A549 (cell line): ENCODE results near the gene P2RX6. TPM values are rescaled to one million over a fixed set of nuclear protein-coding genes. Genes with fewer than 3 reads are reported as not detected.

ENCODE experiments used
- ATAC-seq, 2 experiments: fragments of 200-7000 bp in 1 of 2; fragments of >200 bp in 1 of 2; cut with Nextera tagmentation in 1 of 2; cut with Tn5 transposase in 1 of 2; 3 replicates each; pipeline versions ENCODE4 v1.8.0 to v1.9.1; 2018 to 2020; ENCODE audit warnings: mild to moderate bottlenecking in 1 of 2, moderate library complexity in 1 of 2
- CTCF ChIA-PET: fragments of 300-600 bp; sonication (Branson Sonifier 250); formaldehyde crosslinking; extraction: SDS; loops from one replicate; lab custom pipeline; 2021; ENCODE audit warnings: antibody characterized with exemption, inconsistent platforms; lab: Yijun Ruan, JAX
- POLR2A ChIA-PET: fragments of 350-600 bp; formaldehyde crosslinking; extraction: SDS; loops from one replicate; lab custom pipeline; 2021; ENCODE audit warnings: antibody characterized with exemption, inconsistent platforms; lab: Yijun Ruan, JAX
- DNase-seq, 2 experiments: peaks; one replicate each; pipeline versions ENCODE4 v3.0.0 to v3.0.0-alpha.2; 2011 to 2016; ENCODE audit warnings: low read depth in 1 of 2, low spot score in 1 of 2
- FAIRE-seq: peaks from 2 replicates; lab custom pipeline; 2011; peaks lifted over from hg19 to GRCh38; lab: Jason Lieb, UNC
- H3K27ac ChIP-seq, 2 experiments: fragments of >200 bp; sonication (Bioruptor Twin); formaldehyde crosslinking; 3 replicates each; pipeline ENCODE4 v1.5.1; 2016 to 2017
- H3K4me1 ChIP-seq: fragments of >200 bp; sonication (Bioruptor Twin); formaldehyde crosslinking; 3 replicates; pipeline ENCODE4 v1.6.1; 2016
- H3K4me2 ChIP-seq: fragments of >200 bp; sonication (Bioruptor Twin); formaldehyde crosslinking; 3 replicates; pipeline ENCODE4 v1.6.1; 2016
- H3K4me3 ChIP-seq: fragments of >200 bp; sonication (Bioruptor Twin); formaldehyde crosslinking; 3 replicates; pipeline ENCODE4 v1.5.1; 2016
- H3K9me3 ChIP-seq: fragments of >200 bp; sonication (Bioruptor Twin); formaldehyde crosslinking; 3 replicates; pipeline ENCODE4 v1.6.1; 2016
- CHD4 ChIP-seq: fragments of 200-600 bp; sonication (generic); IDR thresholded peaks from 2 replicates; pipeline ENCODE4 v1.6.1; 2016; ENCODE audit warnings: antibody characterized with exemption, mild to moderate bottlenecking, borderline replicate concordance
- EHF ChIP-seq: fragments of 250-450 bp; sonication (Bioruptor Pico); IDR thresholded peaks from 2 replicates; pipeline ENCODE4 v1.5.0; 2020; ENCODE audit warnings: mild to moderate bottlenecking
- FOXS1 ChIP-seq: fragments of 250-450 bp; sonication (Bioruptor Pico); IDR thresholded peaks from 2 replicates; pipeline ENCODE4 v1.5.0; 2020; ENCODE audit warnings: mild to moderate bottlenecking, moderate library complexity
- GATA3 ChIP-seq: IDR thresholded peaks from 2 replicates; pipeline ENCODE4 v1.6.1; 2012; ENCODE audit warnings: borderline replicate concordance
- KDM5A ChIP-seq: fragments of 200-600 bp; sonication (generic); IDR thresholded peaks from 2 replicates; pipeline ENCODE4 v1.6.1; 2016; ENCODE audit warnings: antibody characterized with exemption, mild to moderate bottlenecking
- MAFK ChIP-seq: fragments of 450-650 bp; IDR thresholded peaks from 2 replicates; pipeline ENCODE4 v1.6.1; 2014; ENCODE audit not compliant: partially characterized antibody
- PHF8 ChIP-seq: fragments of 200-600 bp; sonication (generic); IDR thresholded peaks from 2 replicates; pipeline ENCODE4 v1.6.1; 2016; ENCODE audit warnings: low read depth, mild to moderate bottlenecking, antibody characterized with exemption, moderate library complexity, borderline replicate concordance
- POLR2A ChIP-seq: IDR thresholded peaks from 2 replicates; pipeline ENCODE4 v1.6.1; 2012; ENCODE audit warnings: mild to moderate bottlenecking, low read length
- POLR2AphosphoS2 ChIP-seq: conservative IDR thresholded peaks from 2 replicates; pipeline ENCODE4 v1.6.1; 2012; ENCODE audit warnings: low read length, improper control_type of control experiment, inconsistent platforms
- RARB ChIP-seq: fragments of 250-450 bp; sonication (Bioruptor Pico); IDR thresholded peaks from 2 replicates; pipeline ENCODE4 v1.8.0; 2021; ENCODE audit warnings: mild to moderate bottlenecking, moderate library complexity
- RCOR1 ChIP-seq: fragments of 150-350 bp; IDR thresholded peaks from 2 replicates; pipeline ENCODE4 v1.6.1; 2014; ENCODE audit warnings: antibody characterized with exemption, low read length, low read depth
- TFCP2L1 ChIP-seq: fragments of 250-450 bp; sonication (Bioruptor Pico); IDR thresholded peaks from 2 replicates; pipeline ENCODE4 v1.5.0; 2021; ENCODE audit warnings: mild to moderate bottlenecking
- TP53 ChIP-seq: fragments of 250-450 bp; sonication (Bioruptor Pico); IDR thresholded peaks from 2 replicates; pipeline ENCODE4 v1.5.0; 2021; ENCODE audit warnings: mild to moderate bottlenecking, moderate library complexity
- ZFP36 ChIP-seq: fragments of 450-650 bp; IDR thresholded peaks from 2 replicates; pipeline ENCODE4 v1.6.1; 2014; ENCODE audit warnings: borderline replicate concordance; ENCODE audit not compliant: partially characterized antibody
- WGBS: methylation state at CpG from one replicate; pipeline ENCODE4 v1.1.6; 2017; ENCODE audit errors: missing lambda C conversion rate; 5-methylcytosine and 5-hydroxymethylcytosine counted together
- polyA plus RNA-seq, 4 experiments: library from polyadenylated mRNA; depleted of rRNA in 3 of 4; stranded (reverse); fragments of >200 nt; fragmentation: RNase III in 1 of 4; extraction: RNeasy Plus Mini Kit Qiagen cat#74134 plus additional on column Dnase treatment in 1 of 4; gene quantifications; 2 replicates in 3 of 4; 3 replicates in 1 of 4; pipeline ENCODE4 v1.2.3, GENCODE V29; 2011 to 2017
- TF ChIP-seq, protein P1 (sequence below): fragments of 250-450 bp; sonication (Bioruptor Pico); IDR thresholded peaks from 2 replicates; pipeline ENCODE4 v1.5.0; 2020; ENCODE audit warnings: low read depth, mild to moderate bottlenecking, moderate library complexity
- TF ChIP-seq, protein P2 (sequence below): fragments of >200 bp; sonication (Bioruptor Twin); formaldehyde crosslinking; IDR thresholded peaks from 2 replicates; pipeline ENCODE4 v1.6.1; 2016
- TF ChIP-seq, protein P3 (sequence below): IDR thresholded peaks from 2 replicates; pipeline ENCODE4 v1.6.1; 2012
- TF ChIP-seq, protein P4 (sequence below): fragments of 200-600 bp; sonication (generic); IDR thresholded peaks from 2 replicates; pipeline ENCODE4 v1.6.1; 2016; ENCODE audit warnings: antibody characterized with exemption, mild to moderate bottlenecking, moderate library complexity
- TF ChIP-seq, protein P5 (sequence below): fragments of 250-450 bp; sonication (Bioruptor Pico); IDR thresholded peaks from 2 replicates; pipeline ENCODE4 v1.5.0; 2021; ENCODE audit warnings: mild to moderate bottlenecking, moderate library complexity, borderline replicate concordance

The P2RX6 gene
- polyA plus RNA-seq, 2 of the 4 experiments (the other 2 are of a cell fraction): 0.67 to 0.92 TPM

DNA sequence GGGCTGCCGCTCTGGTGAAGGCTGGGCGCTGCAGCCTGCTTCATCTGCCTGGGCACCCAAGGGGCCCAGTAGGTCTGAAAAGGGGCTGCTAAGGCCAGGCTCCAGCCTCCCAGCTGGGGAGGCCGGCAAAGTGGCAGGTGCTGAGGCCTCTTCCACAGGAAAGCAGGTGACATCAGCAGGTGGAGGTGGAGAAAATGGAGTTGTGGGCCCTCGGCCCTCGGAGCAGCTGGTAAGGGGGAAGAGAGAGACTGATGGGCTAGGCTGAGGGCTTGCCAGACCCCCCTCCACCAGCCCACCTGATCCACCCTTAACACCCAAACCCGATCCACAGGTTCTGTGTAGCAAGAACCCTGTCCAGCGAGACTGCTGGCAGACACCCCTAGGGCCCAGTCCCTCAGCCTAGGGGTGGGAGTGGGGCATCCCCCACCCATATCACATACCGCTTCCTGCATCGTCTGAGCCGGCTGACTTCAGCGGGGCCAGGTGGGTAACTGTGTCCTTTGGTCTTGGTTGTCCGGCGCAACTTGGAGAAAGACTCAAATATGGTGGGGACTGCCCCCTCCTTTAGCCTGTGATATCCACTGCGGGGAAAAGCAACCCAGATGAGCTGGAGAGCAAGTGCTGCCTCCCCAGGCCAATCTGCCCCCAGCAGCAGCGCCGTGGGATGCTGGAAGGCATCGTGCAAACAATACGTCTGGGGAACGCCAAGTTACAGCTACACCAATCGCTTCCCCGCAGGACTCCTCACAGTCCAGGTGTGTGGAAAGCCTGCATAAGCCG, 14.6 kb upstream of the P2RX6 start:
- CTCF ChIA-PET: interaction anchor here (1.1 to 1.8 kb wide), 3 partner anchors 19 to 115 kb away, joined by 3 to 8 read pairs (median 7); partner anchors contain the start of gene LZTR1
- Histone ChIP-seq H3K4me1 (peaks cover 16% of the 10 kb centered on the region; the same call in 2 of the 3 replicates), H3K4me3 (peak overlapping the region; percentile 90), H3K9me3 (no peaks in the 10 kb centered on the region), H3K27ac (peak overlapping the region; percentile 99; a peak in 5 of 6 replicates), H3K4me2 (peak overlapping the region; percentile 75)
- DNase-seq (no peak), ATAC-seq (no peak), FAIRE-seq (no peak)
- POLR2A ChIA-PET: interaction anchor here (0.7 to 2.5 kb wide), 3 partner anchors 18 to 37 kb away, joined by 3 to 22 read pairs (median 12); partner anchors contain the start of gene LZTR1
- TF ChIP-seq, protein P1, sequence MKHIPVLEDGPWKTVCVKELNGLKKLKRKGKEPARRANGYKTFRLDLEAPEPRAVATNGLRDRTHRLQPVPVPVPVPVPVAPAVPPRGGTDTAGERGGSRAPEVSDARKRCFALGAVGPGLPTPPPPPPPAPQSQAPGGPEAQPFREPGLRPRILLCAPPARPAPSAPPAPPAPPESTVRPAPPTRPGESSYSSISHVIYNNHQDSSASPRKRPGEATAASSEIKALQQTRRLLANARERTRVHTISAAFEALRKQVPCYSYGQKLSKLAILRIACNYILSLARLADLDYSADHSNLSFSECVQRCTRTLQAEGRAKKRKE (CRISPR knock-in tag): no peak
- no peak for TF ChIP-seq FOXS1 (CRISPR knock-in tag)
- TF ChIP-seq, protein P2, sequence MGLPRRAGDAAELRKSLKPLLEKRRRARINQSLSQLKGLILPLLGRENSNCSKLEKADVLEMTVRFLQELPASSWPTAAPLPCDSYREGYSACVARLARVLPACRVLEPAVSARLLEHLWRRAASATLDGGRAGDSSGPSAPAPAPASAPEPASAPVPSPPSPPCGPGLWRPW: no peak
- TF ChIP-seq ZFP36: no peak
- TF ChIP-seq, protein P3, sequence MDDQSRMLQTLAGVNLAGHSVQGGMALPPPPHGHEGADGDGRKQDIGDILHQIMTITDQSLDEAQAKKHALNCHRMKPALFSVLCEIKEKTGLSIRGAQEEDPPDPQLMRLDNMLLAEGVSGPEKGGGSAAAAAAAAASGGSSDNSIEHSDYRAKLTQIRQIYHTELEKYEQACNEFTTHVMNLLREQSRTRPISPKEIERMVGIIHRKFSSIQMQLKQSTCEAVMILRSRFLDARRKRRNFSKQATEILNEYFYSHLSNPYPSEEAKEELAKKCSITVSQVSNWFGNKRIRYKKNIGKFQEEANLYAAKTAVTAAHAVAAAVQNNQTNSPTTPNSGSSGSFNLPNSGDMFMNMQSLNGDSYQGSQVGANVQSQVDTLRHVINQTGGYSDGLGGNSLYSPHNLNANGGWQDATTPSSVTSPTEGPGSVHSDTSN: no peak
- TF ChIP-seq, protein P4, sequence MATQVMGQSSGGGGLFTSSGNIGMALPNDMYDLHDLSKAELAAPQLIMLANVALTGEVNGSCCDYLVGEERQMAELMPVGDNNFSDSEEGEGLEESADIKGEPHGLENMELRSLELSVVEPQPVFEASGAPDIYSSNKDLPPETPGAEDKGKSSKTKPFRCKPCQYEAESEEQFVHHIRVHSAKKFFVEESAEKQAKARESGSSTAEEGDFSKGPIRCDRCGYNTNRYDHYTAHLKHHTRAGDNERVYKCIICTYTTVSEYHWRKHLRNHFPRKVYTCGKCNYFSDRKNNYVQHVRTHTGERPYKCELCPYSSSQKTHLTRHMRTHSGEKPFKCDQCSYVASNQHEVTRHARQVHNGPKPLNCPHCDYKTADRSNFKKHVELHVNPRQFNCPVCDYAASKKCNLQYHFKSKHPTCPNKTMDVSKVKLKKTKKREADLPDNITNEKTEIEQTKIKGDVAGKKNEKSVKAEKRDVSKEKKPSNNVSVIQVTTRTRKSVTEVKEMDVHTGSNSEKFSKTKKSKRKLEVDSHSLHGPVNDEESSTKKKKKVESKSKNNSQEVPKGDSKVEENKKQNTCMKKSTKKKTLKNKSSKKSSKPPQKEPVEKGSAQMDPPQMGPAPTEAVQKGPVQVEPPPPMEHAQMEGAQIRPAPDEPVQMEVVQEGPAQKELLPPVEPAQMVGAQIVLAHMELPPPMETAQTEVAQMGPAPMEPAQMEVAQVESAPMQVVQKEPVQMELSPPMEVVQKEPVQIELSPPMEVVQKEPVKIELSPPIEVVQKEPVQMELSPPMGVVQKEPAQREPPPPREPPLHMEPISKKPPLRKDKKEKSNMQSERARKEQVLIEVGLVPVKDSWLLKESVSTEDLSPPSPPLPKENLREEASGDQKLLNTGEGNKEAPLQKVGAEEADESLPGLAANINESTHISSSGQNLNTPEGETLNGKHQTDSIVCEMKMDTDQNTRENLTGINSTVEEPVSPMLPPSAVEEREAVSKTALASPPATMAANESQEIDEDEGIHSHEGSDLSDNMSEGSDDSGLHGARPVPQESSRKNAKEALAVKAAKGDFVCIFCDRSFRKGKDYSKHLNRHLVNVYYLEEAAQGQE: no peak
- TF ChIP-seq TP53 (CRISPR knock-in tag): no peak
- no peak for TF ChIP-seq POLR2A
- no peak for TF ChIP-seq GATA3
- no peak for TF ChIP-seq EHF (CRISPR knock-in tag)
- no peak for TF ChIP-seq PHF8
- TF ChIP-seq RARB: no peak
- TF ChIP-seq KDM5A: no peak
- no peak for TF ChIP-seq CHD4
- TF ChIP-seq POLR2AphosphoS2: no peak; the same call in 1 of the 2 replicates
- no peak for TF ChIP-seq MAFK
- no peak for TF ChIP-seq TFCP2L1 (CRISPR knock-in tag)
- TF ChIP-seq, protein P5, sequence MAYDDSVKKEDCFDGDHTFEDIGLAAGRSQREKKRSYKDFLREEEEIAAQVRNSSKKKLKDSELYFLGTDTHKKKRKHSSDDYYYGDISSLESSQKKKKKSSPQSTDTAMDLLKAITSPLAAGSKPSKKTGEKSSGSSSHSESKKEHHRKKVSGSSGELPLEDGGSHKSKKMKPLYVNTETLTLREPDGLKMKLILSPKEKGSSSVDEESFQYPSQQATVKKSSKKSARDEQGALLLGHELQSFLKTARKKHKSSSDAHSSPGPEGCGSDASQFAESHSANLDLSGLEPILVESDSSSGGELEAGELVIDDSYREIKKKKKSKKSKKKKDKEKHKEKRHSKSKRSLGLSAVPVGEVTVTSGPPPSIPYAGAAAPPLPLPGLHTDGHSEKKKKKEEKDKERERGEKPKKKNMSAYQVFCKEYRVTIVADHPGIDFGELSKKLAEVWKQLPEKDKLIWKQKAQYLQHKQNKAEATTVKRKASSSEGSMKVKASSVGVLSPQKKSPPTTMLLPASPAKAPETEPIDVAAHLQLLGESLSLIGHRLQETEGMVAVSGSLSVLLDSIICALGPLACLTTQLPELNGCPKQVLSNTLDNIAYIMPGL (CRISPR knock-in tag): no peak
- TF ChIP-seq RCOR1: no peak
- WGBS: 80% methylated on average over 15 of the region's 22 CpGs
